T-helper 1 cell treated with Interleukin-12 subunit alpha and Interleukin-12 subunit beta and Interleukin-4 antibody, amounts not matched to agents 30 μg/mL and 1 μg/mL, for 36 hours (primary cell): ENCODE data around the gene GSG1L.

Experiments
- H3K27ac Mint-ChIP-seq: one replicate; pipeline ENCODE4 v1.8.0; 2021; ENCODE audit warnings: mild to moderate bottlenecking, mixed read lengths
- H3K27me3 Mint-ChIP-seq: one replicate; pipeline ENCODE4 v1.8.0; 2021; ENCODE audit warnings: low read depth, mixed read lengths
- H3K36me3 Mint-ChIP-seq: one replicate; pipeline ENCODE4 v1.8.0; 2021; ENCODE audit warnings: low read depth, mixed read lengths
- H3K4me1 Mint-ChIP-seq: one replicate; pipeline ENCODE4 v1.8.0; 2021; ENCODE audit warnings: low read depth, mixed read lengths
- H3K4me3 Mint-ChIP-seq: one replicate; pipeline ENCODE4 v1.8.0; 2021; ENCODE audit warnings: mild to moderate bottlenecking, moderate library complexity, mixed read lengths
- H3K9me3 Mint-ChIP-seq: one replicate; pipeline ENCODE4 v1.8.0; 2021; ENCODE audit warnings: mixed read lengths

Gene GSG1L

DNA sequence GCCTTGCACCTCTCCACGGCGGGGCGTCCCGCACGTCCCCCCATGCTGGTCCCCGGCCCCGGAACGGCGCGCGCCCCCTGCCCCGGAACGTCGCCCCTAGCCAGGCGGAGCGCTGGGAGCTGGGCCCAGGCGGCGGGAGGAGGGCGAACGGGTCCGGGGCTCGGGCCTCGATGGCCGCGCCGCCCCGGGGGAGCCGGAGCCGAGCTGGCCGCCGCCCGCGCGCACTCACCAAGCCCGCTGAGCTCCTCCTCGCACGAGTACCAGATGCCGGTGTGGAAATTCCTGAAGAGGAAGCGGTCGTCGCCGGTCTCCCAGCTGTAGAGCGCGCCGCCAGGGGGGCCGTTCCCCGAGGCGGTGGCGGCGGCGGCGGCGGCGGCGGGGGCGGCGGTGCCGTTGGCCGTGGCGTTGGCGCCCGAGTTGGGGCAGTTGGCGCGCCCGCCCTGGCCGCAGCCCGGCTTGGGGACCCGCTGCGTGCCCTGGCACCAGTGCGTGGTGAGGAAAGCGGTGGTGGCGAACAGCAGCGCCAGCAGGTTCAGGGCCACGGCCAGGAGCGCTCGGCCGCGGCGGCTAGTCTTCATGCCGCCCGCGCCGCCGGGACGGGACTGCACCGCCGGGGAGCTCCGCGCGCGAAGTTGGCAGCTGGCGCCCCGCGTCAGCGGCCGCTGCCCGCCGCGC lies 530 bp downstream of the GSG1L start:
- H3K27me3 Mint-ChIP-seq, result peaks cover 61% of the 10 kb centered on the region
- no peaks in the 10 kb centered on the region for H3K4me1 Mint-ChIP-seq
- no peaks in the 10 kb centered on the region for H3K36me3 Mint-ChIP-seq
- H3K9me3 Mint-ChIP-seq, result no peaks in the 10 kb centered on the region
- H3K27ac Mint-ChIP-seq, result no peak overlapping the region
- H3K4me3 Mint-ChIP-seq, result no peak overlapping the region

DNA sequence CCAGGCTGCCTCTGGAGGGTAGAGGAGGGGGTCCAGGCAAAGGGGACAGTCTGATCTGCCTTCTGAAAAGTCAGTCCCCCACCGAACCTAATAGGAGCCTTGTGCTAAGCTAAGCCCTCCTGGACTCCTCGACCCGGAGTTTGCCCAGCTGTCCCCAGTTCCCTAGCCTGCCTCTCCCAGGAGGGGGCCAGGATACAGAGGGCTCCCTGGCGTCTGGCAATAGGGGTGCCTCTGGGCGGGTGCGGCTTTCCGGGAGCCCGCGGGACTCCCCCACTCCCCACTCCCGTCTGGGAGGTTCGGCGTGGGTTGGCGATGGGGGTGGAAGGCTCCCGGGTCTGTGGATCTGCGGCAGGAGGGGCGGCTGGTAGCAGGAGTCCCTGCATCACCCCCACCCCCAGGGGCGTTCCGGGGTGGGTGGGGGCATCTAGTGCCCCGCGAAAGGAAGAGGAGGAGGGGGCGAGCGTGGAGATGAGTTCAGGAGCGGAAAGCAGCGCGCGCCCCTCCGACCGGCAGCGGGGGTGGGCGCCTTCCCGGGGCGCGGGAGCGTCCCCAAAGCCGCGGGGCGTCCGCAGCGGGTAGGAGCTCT lies 1.2 kb downstream of the GSG1L start:
- no peaks in the 10 kb centered on the region for H3K4me1 Mint-ChIP-seq
- no peaks in the 10 kb centered on the region for H3K36me3 Mint-ChIP-seq
- H3K9me3 Mint-ChIP-seq, result no peaks in the 10 kb centered on the region
- H3K4me3 Mint-ChIP-seq, result no peak overlapping the region
- H3K27ac Mint-ChIP-seq, result no peak overlapping the region
- H3K27me3 Mint-ChIP-seq, result peaks cover 57% of the 10 kb centered on the region

DNA sequence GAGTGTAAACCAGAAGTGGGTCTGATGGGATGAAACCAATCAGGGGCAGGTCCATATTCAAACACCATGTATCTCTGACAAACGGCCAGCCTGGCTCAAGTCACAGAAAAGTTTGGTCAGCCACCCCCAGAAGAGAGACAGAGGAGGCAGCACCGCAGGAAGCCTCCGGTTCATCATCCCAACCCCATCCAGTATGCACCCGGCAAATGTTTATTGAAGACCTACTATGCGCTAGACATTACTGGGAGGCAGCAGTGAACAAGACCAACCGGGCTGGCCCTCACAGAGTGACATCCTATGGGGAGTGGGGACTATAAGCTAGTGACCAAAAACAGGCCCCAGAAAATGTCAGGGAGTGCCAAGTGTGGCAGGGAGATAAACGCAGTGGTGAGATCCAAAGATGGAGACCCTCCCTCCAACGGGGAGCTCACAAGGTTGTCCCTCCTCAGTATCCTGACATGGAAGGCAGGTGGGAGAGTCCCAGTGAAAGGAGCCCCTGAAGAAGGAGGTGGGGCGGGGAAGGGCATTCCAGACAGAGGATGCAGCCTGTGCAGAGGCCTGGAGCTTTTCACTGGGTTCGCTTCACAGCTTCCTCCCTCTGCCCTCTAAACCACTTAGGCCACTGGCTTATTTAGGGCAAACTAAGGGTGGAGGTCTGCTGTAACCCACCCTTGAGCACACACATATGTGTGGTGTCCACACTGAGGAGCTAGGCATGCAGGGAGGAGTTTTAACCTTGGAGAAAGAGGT lies 2.0 kb downstream of the GSG1L start:
- Mint-ChIP-seq H3K4me3 (no peak overlapping the region), H3K36me3 (no peaks in the 10 kb centered on the region), H3K9me3 (no peaks in the 10 kb centered on the region), H3K4me1 (no peaks in the 10 kb centered on the region), H3K27ac (no peak overlapping the region), H3K27me3 (peaks cover 63% of the 10 kb centered on the region)

DNA sequence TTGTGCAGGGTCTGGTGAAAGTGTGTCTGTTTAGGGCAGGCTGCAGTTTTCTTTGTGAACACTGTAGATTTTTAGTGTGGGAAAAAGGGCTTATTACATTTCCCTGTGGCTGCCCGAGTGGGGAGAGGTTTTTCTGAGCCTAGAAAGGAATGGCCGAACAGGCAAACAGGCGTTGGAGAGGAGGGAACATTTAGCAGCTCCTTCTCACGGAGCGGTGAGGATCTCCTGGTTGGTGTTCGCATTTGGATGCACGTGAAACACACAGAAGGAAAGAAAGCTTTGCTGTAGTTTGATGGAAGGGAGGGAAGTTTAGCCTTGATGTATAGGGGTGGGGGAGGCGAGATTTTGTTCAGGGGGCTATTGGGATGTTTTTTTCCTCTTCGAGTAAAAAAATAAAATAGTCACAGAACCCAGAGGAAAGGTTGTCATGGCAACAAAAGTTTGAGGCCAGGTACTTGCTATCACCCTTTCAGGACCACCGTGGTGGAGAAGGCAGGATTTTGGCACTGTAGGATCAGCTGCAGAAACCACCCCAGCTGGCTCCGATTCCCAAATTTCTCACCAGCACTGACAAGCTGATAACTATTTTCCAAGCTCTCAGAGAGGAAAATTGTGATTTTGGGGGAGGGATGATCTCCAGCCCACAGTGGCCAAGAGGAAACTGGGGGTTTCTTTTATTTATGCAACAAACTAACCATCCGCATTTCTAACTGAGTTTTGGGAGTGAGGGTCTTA lies 3.5 kb downstream of the GSG1L start:
- no peaks in the 10 kb centered on the region for H3K9me3 Mint-ChIP-seq
- peaks cover 51% of the 10 kb centered on the region for H3K27me3 Mint-ChIP-seq
- H3K4me1 Mint-ChIP-seq, result no peaks in the 10 kb centered on the region
- H3K36me3 Mint-ChIP-seq, result no peaks in the 10 kb centered on the region
- no peak overlapping the region for H3K4me3 Mint-ChIP-seq
- H3K27ac Mint-ChIP-seq, result no peak overlapping the region

DNA sequence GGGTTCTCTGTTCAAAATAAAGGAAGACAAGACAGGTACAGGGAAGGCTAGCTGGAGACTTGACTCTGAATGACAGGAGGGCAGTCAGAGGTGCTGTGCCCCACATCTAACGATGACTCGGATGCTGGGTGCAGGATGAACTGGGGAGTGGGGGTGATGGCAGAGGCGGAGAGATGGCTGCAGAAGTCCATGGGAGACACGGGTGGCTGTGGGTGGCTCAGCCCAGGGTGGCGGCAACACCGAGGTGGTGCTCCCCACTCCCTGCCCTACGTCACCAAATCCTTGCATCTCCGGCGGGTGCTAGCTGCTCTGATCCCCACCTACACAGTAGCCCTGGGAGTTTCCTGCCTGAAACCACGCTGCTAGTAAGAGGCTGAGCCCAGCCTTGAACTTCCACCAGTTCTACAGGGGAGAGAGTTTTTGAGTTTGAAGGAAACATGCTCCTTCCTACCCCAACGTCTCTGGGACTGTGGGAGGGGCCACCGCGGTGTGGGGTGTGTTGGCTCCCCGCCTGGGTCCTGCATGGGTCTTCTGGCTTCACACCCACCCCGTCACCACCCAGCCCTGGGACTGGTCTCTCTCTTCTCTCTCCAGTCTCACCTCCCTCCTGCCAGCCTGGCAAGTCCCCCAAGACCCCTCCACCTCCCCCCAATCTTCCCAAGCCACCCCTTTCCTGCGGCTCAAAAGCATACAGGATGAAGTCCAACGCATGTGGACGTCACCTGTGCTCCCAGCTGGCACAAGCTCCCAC lies 4.5 kb downstream of the GSG1L start:
- Mint-ChIP-seq H3K36me3 (no peaks in the 10 kb centered on the region), H3K4me3 (no peak overlapping the region)

DNA sequence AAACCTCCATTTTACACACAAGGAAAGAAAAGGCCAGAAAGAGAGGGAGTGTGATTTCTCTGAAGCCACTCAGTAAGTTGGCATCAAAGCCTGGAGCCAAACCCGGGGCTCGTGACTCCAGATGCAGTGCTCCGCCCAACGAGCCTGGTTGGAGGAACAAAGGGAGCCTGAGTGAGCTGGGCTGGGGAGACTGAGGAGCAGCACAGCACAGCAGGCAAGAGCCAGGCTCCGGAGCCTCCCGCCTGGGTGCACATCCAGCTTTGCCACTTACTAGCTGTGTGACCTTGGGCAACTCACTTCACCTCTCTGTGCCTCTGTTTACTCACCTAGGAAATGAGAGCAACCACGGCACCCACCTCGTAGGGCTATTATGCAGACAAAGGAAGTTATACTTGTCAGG lies 5.6 kb downstream of the GSG1L start:
- peaks cover 3% of the 10 kb centered on the region for H3K4me1 Mint-ChIP-seq
- no peak overlapping the region for H3K4me3 Mint-ChIP-seq
- peaks cover 45% of the 10 kb centered on the region for H3K27me3 Mint-ChIP-seq
- no peaks in the 10 kb centered on the region for H3K9me3 Mint-ChIP-seq
- no peak overlapping the region for H3K27ac Mint-ChIP-seq
- H3K36me3 Mint-ChIP-seq, result no peaks in the 10 kb centered on the region

More for the DNA sequence above, 4.5 kb downstream of the GSG1L start:
- Mint-ChIP-seq H3K27ac (no peak overlapping the region), H3K4me1 (no peaks in the 10 kb centered on the region), H3K9me3 (no peaks in the 10 kb centered on the region), H3K27me3 (peaks cover 44% of the 10 kb centered on the region)

DNA sequence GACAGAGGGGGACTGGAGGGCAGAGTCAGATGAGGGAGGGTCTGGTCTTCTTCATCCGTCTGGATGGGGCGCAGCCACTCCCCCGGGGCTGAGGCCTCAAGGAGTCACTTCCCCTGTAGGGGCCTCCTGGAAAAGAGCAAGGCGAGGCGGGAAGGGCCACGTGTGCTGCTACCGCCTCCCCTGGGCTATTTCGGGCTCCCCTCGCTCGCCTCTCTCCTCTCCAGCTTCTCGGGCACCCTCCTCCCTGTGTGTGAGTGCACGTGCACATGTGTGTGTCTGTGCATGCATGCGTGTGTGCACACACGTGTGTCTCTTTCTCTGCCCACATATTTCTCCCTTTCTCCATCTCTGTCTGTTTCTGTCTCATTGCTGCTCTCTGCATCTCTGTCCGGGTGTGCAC lies 10.1 kb downstream of the GSG1L start:
- H3K27me3 Mint-ChIP-seq, result peaks cover 13% of the 10 kb centered on the region
- H3K36me3 Mint-ChIP-seq, result no peaks in the 10 kb centered on the region
- H3K4me3 Mint-ChIP-seq, result no peak overlapping the region
- H3K4me1 Mint-ChIP-seq, result peaks cover 3% of the 10 kb centered on the region
- peaks cover 6% of the 10 kb centered on the region for H3K9me3 Mint-ChIP-seq
- no peak overlapping the region for H3K27ac Mint-ChIP-seq

DNA sequence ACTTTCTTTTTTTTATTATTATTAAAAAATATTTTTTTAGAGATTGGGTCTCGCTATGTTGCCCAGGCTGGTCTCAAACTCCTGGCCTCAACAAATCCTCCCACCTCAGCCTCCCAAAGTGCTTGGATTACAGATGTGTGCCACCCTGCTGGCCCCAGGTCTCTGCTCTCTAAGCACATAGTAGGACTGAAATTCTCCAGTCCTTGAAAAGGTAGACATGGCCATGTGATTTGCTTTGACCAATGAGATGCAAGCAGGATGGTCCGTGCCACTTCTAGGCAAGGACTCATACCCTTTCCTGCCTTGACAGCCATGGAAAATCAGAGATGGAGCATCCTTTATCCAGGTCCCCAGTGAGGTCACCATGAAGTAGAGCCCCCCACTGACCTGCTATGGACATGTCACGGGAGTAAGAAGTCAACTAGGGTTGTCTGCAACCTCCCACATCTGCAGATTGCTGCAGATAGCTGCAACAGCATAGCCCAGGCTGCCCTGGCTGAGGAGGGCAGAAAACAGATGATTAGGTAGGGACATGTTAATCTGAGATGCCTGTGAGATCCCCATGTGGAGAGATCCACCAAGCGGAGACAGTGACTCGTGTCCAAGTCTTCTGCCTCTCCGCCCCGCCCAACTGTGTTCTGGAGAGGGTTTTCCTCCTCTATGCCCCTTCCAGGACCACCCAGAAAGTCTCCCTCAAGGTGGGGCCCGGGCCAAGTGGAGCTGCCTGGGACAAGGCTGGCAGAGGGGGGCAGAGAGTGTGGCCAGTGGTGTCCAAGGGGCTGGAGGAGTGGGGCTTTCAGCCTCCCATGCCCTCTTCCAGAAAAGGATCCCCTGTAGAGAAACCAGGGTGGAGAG lies 11.0 kb downstream of the GSG1L start:
- Mint-ChIP-seq H3K36me3 (no peaks in the 10 kb centered on the region), H3K27me3 (peaks cover 11% of the 10 kb centered on the region), H3K4me1 (peaks cover 3% of the 10 kb centered on the region), H3K27ac (no peak overlapping the region), H3K9me3 (peaks cover 8% of the 10 kb centered on the region), H3K4me3 (no peak overlapping the region)

DNA sequence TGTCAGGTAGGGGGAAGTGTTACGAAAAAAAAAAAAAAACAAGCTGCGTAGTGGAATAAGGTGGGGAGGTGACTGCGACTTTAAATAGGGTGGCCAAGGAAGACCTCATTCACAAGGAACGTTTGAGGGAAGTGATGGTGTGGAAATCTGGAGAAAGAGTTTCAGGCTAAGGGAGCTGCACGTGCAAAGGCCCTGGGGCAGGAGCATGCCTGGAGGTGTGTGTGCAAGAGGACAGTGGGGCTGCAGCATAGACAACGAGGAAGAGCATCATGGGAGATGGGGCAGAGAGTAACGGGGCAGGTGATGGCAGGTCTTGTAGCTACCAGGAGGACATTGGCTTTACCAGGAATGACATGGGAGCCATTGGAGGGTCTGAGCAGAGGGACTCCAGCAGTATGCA lies 12.0 kb downstream of the GSG1L start:
- H3K4me1 Mint-ChIP-seq, result peaks cover 3% of the 10 kb centered on the region
- H3K4me3 Mint-ChIP-seq, result no peak overlapping the region
- no peaks in the 10 kb centered on the region for H3K36me3 Mint-ChIP-seq
- peaks cover 11% of the 10 kb centered on the region for H3K27me3 Mint-ChIP-seq
- H3K27ac Mint-ChIP-seq, result no peak overlapping the region
- peaks cover 17% of the 10 kb centered on the region for H3K9me3 Mint-ChIP-seq

DNA sequence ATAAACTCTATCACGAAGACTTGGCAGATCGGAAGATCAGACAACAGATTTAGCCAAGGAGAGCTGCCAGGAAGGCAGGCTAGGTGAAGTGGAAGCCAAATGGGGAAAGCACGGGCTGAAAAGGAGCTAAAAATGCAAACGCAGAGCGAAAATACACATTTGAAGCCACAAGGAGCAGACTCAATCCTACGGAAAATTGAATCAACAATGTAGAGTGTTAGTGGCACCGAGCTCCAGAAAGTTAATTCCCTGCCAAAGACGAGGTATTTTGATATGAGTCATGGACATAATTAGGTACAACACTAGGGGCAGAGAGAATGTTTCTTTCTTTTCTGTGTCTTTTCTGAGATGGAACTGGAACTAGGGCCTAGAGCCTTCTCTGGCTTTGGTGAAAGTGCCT lies 20.7 kb downstream of the GSG1L start:
- no peaks in the 10 kb centered on the region for H3K36me3 Mint-ChIP-seq
- H3K4me1 Mint-ChIP-seq, result no peaks in the 10 kb centered on the region
- H3K27ac Mint-ChIP-seq, result no peak overlapping the region
- peaks cover 6% of the 10 kb centered on the region for H3K27me3 Mint-ChIP-seq
- H3K9me3 Mint-ChIP-seq, result peaks cover 12% of the 10 kb centered on the region
- H3K4me3 Mint-ChIP-seq, result no peak overlapping the region

DNA sequence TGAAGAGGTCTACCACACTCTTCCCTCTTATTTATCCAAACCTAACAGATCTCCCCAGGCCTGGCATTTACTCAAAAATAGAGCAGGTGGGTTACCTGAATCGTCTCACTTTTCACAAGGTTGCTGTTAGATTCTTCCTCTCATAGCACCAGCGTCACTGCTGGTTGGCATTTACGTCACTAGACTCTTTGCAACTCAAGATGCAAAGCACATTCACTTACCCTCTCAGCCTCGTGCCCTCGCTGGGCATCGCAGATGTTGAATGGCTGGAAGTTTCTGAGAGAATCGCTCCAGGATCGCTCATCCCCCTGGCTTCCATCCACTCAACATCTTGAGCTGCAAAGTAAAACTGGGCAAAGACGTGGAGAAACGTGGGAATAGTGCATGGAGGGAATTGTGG lies 21.9 kb downstream of the GSG1L start:
- H3K27ac Mint-ChIP-seq, result no peak overlapping the region
- H3K4me3 Mint-ChIP-seq, result no peak overlapping the region
- no peaks in the 10 kb centered on the region for H3K36me3 Mint-ChIP-seq
- H3K27me3 Mint-ChIP-seq, result peaks cover under 1% of the 10 kb centered on the region
- no peaks in the 10 kb centered on the region for H3K4me1 Mint-ChIP-seq
- peaks cover under 1% of the 10 kb centered on the region for H3K9me3 Mint-ChIP-seq

DNA sequence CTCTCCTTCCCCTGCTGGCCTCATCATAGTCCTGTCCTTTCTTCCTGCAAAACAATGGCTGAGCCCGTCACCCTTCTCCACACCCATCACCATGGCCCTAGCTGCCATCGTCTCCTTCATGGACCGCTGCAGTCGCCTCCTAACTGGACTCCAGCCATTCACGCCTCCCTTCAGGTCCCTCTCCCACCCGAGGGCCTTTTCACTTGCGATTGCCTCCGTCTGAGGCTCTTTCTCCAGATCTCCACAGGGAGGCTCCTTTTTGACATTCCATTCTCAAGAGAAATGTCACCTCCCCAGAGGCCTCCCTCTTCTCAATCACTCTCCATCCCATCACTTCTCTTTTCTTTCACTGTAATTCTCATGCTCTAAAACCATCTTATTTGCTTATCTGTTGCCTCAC lies 23.5 kb downstream of the GSG1L start:
- Mint-ChIP-seq H3K27me3 (no peaks in the 10 kb centered on the region), H3K9me3 (no peaks in the 10 kb centered on the region), H3K4me1 (no peaks in the 10 kb centered on the region), H3K27ac (no peak overlapping the region), H3K36me3 (no peaks in the 10 kb centered on the region), H3K4me3 (no peak overlapping the region)

DNA sequence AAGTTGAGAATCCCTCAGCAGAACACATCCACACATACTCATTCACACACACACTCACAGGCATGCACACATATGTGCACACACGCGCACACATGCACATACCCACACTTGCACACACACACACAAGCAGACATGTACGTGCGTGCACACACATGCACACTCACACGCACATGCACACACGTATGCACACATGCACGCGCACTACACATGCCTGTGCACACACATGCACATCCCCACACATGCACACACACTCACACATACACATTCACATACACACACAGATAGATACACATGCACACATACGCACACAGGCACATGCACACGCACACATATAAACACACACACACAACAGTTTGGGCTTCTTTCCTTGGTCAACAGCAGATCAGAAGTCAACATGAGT lies 24.0 kb downstream of the GSG1L start:
- Mint-ChIP-seq H3K9me3 (no peaks in the 10 kb centered on the region), H3K27me3 (no peaks in the 10 kb centered on the region), H3K4me3 (no peak overlapping the region), H3K36me3 (no peaks in the 10 kb centered on the region), H3K4me1 (no peaks in the 10 kb centered on the region), H3K27ac (no peak overlapping the region)
